Hepatocyte (in vitro differentiated cells): ENCODE results near the gene LRP1B.

Source experiments
- CTCF ChIP-seq: fragments of 200-600 bp; sonication (generic); IDR thresholded peaks from 2 replicates; pipeline ENCODE4 v1.5.1; 2016; ENCODE audit warnings: antibody characterized with exemption, mild to moderate bottlenecking; ENCODE audit not compliant: poor library complexity
- EZH2 ChIP-seq: fragments of 200-600 bp; sonication (generic); IDR thresholded peaks from 2 replicates; pipeline ENCODE4 v1.6.1; 2016; ENCODE audit warnings: antibody characterized with exemption, mild to moderate bottlenecking, borderline replicate concordance
- EZH2phosphoT487 ChIP-seq: fragments of 200-600 bp; sonication (generic); IDR thresholded peaks from one replicate; pipeline ENCODE4 v1.6.1; 2018; ENCODE audit warnings: antibody characterized with exemption, mild to moderate bottlenecking, low read depth, moderate library complexity; ENCODE audit not compliant: unreplicated experiment, severe bottlenecking

- TF ChIP-seq CTCF (no peak), EZH2phosphoT487 (no peak), EZH2 (no peak)
Observed at GRCh38 chr2:140509765-140510164, 1621.1 kb downstream of the LRP1B start.
